GM21723 (cell line): ENCODE results near the gene TMEM181.
"Not testable (repeated sequence)": the region's sequence is repeated elsewhere in the genome, so short reads cannot be mapped to it uniquely, and the experiment has no call there.

Experiments used
- ATAC-seq: cut with Tn5 transposase; IDR thresholded peaks from one replicate; pipeline ENCODE4 v1.9.1; 2021; ENCODE audit warnings: mild to moderate bottlenecking, moderate library complexity; ENCODE audit not compliant: unreplicated experiment

The TMEM181 gene, protein sequence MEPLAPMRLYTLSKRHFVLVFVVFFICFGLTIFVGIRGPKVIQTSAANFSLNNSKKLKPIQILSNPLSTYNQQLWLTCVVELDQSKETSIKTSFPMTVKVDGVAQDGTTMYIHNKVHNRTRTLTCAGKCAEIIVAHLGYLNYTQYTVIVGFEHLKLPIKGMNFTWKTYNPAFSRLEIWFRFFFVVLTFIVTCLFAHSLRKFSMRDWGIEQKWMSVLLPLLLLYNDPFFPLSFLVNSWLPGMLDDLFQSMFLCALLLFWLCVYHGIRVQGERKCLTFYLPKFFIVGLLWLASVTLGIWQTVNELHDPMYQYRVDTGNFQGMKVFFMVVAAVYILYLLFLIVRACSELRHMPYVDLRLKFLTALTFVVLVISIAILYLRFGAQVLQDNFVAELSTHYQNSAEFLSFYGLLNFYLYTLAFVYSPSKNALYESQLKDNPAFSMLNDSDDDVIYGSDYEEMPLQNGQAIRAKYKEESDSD

GRCh38 chr6:158559895-158560835 lies at the start of gene TMEM181:
Gene TMEM181, plus strand, starts transcription at chr6:158560091. Its CDS starts 134 bp downstream, at chr6:158560225.
- ATAC-seq = peak; percentile 82

GRCh38 chr6:158512809-158513208 lies 47.1 kb upstream of the TMEM181 start:
- ATAC-seq = no peak

DNA sequence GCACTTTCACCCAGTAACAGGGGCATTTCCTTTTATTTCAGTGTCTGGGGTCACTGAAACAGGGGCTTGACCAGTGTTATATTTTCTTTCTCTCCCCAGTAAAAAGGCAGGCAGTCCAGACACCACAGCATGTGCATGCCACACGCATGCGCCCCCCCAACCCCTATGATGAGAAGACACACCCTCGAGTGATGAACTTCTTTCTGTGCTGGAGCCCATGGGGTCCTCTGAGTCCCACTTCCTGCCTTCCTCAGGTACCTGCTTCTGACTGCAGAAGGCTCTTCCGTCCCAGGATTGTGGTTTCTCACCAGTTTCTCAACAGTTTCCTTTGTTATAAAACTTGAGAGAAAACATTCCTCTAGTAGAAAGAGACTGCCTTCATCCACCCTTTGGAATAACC lies 45.7 kb upstream of the TMEM181 start:
- ATAC-seq = no peak

- ATAC-seq = no peak
Observed at GRCh38 chr6:158514991-158515390, 44.9 kb upstream of the TMEM181 start.

DNA sequence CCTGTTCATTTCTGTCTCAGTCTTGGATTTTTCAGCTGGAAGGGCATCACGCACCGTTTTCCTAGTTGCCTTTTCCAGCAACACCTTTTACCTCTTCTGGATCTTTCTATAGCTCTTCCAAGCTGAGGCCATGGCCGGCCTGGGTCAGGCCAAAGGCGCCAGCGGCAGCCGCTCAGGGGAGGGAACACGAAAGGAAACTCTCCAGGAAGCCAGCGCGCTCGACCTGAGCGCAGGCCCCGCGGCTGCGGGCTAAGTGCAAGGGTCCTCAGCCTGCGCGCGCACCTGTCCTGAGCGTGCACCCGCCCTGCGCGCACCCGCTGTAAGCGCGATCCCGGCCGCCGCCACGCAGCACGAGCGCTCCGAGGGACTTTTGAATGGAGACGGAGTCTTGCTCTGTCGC lies 43.8 kb upstream of the TMEM181 start:
- ATAC-seq = no peak

DNA sequence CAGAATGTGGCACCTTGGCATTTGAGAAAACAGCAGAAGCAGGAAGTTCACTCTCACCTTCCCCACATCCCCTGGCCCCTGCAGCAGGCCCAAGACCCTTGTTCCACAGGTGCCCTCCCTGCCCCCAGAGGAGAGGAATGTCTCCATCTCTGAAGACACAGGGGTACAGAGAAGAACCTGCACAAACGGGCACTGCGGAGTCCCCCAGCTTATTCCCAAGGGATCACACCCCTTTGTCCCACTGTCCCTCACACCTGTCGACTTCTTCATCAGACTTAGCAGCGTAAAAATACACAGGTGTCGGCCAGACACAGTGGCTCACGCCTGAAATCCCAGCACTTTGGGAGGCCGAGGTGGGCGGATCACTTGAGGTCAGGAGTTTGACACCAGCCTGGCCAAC lies 42.9 kb upstream of the TMEM181 start:
- ATAC-seq = no peak

GRCh38 chr6:158517581-158517980 lies 42.3 kb upstream of the TMEM181 start:
- no peak for ATAC-seq

DNA sequence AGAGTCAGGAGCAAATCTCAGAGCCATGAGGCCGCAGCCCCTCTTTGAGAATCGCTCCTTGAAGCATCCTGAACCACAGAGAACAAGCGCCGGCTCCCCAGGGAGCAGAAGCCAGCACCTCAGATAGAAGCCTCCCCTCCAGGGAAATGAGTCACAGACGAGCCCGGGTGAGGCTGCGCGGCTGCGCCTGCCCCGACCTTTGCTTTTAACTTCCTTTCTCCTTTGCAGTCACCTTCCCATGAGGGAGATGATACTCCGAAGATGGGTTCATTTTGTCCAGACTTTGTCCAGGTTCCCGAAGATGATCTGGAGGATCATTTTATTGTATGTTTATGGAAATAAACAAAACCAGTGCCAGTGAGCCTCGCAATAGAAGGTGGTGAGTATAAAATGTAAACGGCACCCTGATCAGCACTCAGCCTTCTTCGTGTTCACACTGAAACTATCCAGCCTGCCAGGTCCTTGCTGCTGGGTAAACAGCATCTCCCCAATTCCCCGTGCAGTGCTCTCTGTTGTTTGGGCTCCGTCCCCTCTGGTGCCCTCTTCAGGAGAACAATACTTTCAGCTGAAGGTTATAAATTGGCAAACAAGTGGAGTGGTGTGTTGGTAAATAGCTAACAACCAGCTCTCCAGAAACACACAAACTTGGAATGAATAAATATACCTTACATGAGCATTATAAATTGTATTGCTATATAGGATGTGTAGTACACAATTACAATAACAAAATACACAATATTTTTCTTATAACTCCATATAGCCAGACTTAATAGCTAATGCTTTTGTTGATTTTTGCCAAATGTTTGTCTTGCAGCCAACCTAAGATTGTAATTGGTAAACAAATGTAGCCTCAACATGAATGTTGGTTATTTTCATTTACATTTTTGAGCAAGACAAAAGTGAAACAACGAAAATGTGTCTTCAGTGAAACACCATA lies 41.4 kb upstream of the TMEM181 start:
- peak; percentile 84 for ATAC-seq

DNA sequence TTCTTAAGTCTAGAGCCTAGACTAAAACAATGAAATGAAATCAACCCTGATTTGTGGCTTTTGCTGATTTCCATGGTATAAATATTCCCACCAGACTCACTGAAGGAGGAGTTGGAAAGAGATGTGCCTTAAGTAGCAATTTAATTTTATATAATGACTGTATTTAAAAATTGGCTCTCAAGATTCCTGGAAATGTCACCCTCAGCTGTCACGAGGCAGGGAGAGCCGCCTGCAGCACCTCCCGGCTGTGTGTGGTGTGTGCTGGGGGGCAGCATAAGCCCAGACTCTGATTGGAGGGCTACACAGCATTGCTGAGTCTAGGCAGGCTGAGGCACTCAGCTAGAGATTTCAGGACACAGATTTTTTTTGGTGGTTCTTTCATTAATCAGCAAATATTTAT lies 40.6 kb upstream of the TMEM181 start:
- ATAC-seq = no peak

GRCh38 chr6:158519761-158520160 lies 40.1 kb upstream of the TMEM181 start:
- no peak for ATAC-seq

GRCh38 chr6:158520975-158521374 lies 38.9 kb upstream of the TMEM181 start:
- ATAC-seq = not testable (repeated sequence)

DNA sequence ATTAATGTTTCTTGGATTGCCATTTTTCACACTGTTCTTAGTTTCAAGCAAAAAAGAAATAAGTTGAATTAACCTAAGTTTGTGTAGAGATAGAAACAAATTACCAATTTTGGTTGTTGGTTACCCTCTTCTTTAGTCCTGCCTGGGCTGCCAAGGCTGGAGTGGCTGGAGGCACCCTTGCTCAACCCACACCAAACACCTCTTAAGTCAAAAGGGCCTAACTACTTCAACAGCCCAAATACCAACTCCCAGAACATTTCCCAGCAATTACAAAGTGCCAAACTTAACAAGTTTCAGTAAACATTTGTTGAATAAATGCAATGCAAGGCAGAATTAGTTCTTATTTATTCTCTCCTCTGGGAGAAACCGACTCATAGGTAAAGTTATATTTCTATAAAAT lies 38.1 kb upstream of the TMEM181 start:
- no peak for ATAC-seq

DNA sequence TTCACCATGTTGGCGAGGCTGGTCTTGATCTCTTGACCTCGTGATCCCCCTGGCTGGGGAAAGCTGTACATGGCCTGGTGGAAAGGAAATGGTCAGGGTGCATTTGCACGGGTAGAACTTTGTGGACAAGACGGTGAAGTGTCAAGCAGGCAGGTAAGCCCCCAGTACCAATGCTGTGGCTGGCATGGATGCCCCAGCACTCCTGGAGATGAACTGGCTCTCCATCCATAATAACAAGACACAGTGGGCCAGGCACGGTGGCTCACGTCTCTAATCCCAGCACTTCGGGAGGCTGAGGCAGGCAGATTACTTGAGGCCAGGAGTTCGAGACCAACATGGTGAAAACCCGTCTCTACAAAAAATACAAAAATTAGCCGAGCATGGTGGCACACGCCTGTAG lies 37.3 kb upstream of the TMEM181 start:
- no peak for ATAC-seq

- ATAC-seq = no peak
Observed at GRCh38 chr6:158524311-158524710, 35.6 kb upstream of the TMEM181 start.

DNA sequence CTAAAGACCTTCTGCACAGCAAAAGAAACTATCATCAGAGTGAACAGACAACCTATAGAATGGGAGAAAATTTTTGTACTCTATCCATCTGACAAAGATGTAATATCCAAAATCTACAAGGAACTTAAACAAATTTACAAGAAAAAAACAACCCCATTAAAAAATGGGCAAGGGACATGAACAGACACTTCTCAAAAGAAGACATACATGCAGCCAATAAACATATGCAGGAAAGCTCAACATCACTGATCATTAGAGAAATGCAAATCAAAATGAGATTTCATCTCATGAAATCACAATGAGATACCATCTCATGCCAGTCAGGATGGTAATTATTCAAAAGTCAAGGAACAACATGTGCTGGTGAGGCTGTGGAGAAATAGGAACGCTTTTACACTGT lies 32.0 kb upstream of the TMEM181 start:
- ATAC-seq = not testable (repeated sequence)

DNA sequence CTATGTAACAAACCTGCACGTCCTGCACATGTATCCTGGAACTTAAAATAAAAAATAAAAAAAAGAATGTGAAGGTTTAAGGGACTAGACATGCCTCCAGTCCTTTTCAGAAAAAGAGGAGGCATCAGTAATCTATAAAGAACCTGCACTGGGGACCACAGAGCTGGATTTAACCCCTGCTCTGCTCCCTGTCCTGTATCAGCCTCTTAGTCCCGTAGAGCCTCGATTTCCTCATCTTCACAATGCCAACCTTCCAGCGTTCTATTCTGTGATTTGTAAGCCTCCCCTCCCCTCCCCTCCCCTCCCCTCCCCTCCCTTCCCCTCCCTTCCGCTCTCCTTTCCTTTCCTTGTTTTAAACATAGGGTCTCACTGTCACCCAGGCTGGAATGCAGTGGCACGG lies 31.1 kb upstream of the TMEM181 start:
- no peak for ATAC-seq

DNA sequence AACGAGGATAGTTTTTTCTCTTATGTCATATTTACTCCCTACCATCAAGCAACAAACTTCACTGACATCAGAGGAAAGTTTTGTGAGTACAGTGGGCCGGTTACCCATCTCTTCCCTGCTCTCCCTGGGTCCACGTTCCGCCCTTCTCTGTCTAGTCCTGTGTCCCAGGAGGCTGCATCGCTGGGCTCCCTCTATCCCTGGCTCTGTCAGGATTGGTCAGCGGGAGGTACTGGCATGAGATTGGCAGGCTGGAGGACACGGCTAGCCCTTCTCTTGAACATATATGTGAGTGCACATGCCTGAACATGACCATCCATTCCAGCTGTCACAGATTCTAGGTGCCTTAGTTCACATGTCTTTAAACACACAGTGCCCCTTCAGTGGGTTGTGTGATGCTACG lies 30.3 kb upstream of the TMEM181 start:
- ATAC-seq = no peak

DNA sequence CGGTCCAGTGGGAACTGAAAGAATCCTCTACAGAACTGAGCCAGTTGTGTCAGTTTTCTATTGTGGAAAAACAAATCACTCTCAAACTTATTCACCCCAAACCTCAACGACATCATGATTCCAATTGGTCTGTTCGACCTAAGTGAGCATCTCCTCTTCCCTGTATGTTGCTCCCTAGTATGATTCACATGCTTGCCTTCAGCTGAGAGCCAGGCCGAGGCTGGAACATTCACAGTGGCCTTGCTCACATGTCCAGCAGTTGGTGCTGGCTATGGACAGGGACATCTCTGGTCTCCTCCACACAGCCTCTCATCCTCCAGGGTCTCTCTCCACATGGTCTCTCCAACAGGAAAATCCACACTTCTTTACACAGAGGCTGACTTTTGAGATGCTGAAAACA lies 28.3 kb upstream of the TMEM181 start:
- no peak for ATAC-seq

- ATAC-seq = no peak
Observed at GRCh38 chr6:158531970-158532369, 27.9 kb upstream of the TMEM181 start.

- ATAC-seq = peak; percentile 60
Observed at GRCh38 chr6:158536084-158536890, 23.6 kb upstream of the TMEM181 start.
